GM12891 (cell line): ENCODE results near the gene ARL11.

ENCODE experiments used
- PAX5 ChIP-seq: IDR thresholded peaks from 2 replicates; pipeline ENCODE4 v1.6.1; 2011; ENCODE audit warnings: low read length, moderate library complexity, mild to moderate bottlenecking; ENCODE audit not compliant: insufficient read depth, severe bottlenecking
- POLR2A ChIP-seq: IDR thresholded peaks from 2 replicates; pipeline ENCODE4 v1.6.1; 2011; ENCODE audit warnings: low read depth, low read length, control low read depth

- no peak for TF ChIP-seq POLR2A
- no peak for TF ChIP-seq PAX5
These were observed 9.9 kb downstream of the ARL11 start for GRCh38 chr13:49638030-49638743.
